Esophagus squamous epithelium (tissue), 5 donors: ENCODE data around the gene SLC35E4. TPM values are rescaled to one million over a fixed set of nuclear protein-coding genes. Genes with fewer than 3 reads are reported as not detected.

Experiments
- DNase-seq: peaks from one replicate; lab custom pipeline; 2025; lab: John Stamatoyannopoulos, UW
- H3K27ac ChIP-seq, 4 donors: fragments of 200-600 bp; sonication (generic); one replicate each; pipeline ENCODE4 v1.5.1; 2016 to 2019; ENCODE audit warnings: mild to moderate bottlenecking in 1 of 4
- H3K27me3 ChIP-seq, 4 donors: fragments of 200-600 bp; sonication (generic); 1 replicate in 3 of 4; 2 replicates in 1 of 4; pipeline versions ENCODE4 v1.5.1 to v1.6.0; 2017 to 2021; ENCODE audit warnings: antibody characterized with exemption in 1 of 4
- H3K36me3 ChIP-seq, 3 donors: fragments of 200-600 bp; sonication (generic); one replicate each; pipeline ENCODE4 v1.5.1; 2016 to 2019
- H3K4me1 ChIP-seq, 3 donors: fragments of 200-600 bp; sonication (generic); one replicate each; pipeline ENCODE4 v1.5.1; 2017 to 2019
- H3K4me3 ChIP-seq, 4 donors: fragments of 200-600 bp; sonication (generic); 1 replicate in 3 of 4; 2 replicates in 1 of 4; pipeline ENCODE4 v1.5.1; 2016 to 2019; ENCODE audit warnings: mild to moderate bottlenecking in 2 of 4, moderate library complexity in 1 of 4
- H3K9me3 ChIP-seq, 3 donors: fragments of 200-600 bp; sonication (generic); one replicate each; pipeline ENCODE4 v1.5.1; 2016 to 2019
- CTCF ChIP-seq, 6 experiments: fragments of 450-650 bp in 4 of 6; fragments of 200-600 bp in 2 of 6; sonication (generic) in 2 of 6; IDR thresholded peaks; one replicate each; pipeline ENCODE4 v1.5.1; 2016 to 2019; ENCODE audit warnings: antibody characterized with exemption in 6 of 6, mild to moderate bottlenecking in 4 of 6, moderate library complexity in 4 of 6
- POLR2A ChIP-seq, 4 donors: fragments of 450-650 bp; IDR thresholded peaks; one replicate each; pipeline ENCODE4 v1.6.1; 2017; ENCODE audit warnings: antibody characterized with exemption in 4 of 4, mild to moderate bottlenecking in 4 of 4, moderate library complexity in 3 of 4
- whole genome bisulfite sequencing, 2 donors: methylation state at CpG; one replicate each; pipeline ENCODE4 v1.1.5; 2018; 5-methylcytosine and 5-hydroxymethylcytosine counted together
- intact Hi-C: fragments of 100-400 bp; cut with DNase I; formaldehyde crosslinking; loops from one replicate; pipeline ENCODE4 v1.15.0; 2022
- total RNA-seq, 4 donors: library from RNA; depleted of rRNA; stranded (reverse); fragments of >200 nt; gene quantifications; one replicate each; pipeline ENCODE4 v1.1.0, GENCODE V29; 2016
- donor health status: DM: yes; HTN: yes; CAD: no.

Gene SLC35E4
- total RNA-seq, 4 donors from 2014 or later, result 5.5 to 8.3 (median 6.3) TPM

DNA sequence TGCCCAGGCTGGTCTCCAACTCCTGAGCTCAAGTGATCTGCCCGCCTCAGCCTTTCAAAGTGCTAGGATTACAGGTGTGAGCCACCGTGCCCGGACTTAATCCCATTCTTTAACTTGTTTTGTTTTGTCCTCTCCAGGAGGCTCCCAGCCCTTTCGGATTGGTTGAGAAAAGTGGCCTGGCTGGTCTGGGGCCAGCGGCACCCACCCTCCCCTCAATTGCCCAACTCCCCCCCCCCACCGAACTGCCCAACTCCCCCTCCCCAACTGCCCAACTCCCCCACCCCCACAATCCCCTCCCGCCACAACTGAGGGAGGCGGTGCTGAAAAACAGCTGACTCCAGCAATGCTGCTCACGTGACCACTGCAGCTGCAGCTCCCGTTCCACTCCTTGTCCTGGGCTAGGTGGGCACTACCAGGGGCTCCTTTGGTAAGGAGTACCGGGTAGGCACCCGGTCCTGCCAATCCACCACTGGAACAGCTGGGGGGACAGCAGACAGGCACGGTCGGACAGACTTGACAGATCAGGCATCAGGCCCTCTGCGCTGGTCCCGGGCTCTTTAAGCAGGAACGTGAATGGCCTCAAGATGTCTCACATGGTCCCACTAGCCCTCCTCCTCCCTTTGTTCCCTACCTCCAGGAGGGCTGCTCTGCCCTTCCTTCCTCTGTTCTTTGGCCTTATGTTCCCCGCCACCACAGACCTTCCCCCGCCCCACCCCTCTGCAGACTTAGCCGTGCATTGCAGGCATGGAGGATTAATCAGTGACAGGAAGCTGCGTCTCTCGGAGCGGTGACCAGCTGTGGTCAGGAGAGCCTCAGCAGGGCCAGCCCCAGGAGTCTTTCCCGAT, 28.9 kb upstream of the SLC35E4 start, which contains the start of gene TCN2:
TSS of gene TCN2 (plus strand) at position 720 of the 845 bp plus-strand sequence. CDS start 158 bp downstream, outside the sequence.
- peaks cover 27 to 50% (median 32%) of the 10 kb centered on the region in 3 donors for H3K4me1 ChIP-seq
- peak; percentile 16 for DNase-seq
- H3K27ac ChIP-seq, result peak within 1 kb of the TSS; percentile 55 to 87 (median 76)
- H3K4me3 ChIP-seq, result peak within 1 kb of the TSS; percentile 37 to 76 (median 52)
- H3K36me3 ChIP-seq, result peaks cover 0 to 6% (median 0%) of the 10 kb centered on the region in 3 donors
- H3K9me3 ChIP-seq, result no peaks in the 10 kb centered on the region
- WGBS, 2 donors, result 5 to 6% methylated on average over 12 of the region's 24 CpGs
- peak in 1 of 6 experiments; percentile 5 for TF ChIP-seq CTCF (IDR thresholded peaks at IDR 0.05)
- TF ChIP-seq POLR2A (IDR thresholded peaks at IDR 0.05), result peak in 2 of 4 donors; percentile 42
- H3K27me3 ChIP-seq, result no peaks in the 10 kb centered on the region
- intact Hi-C loops, result loop anchor here (5.0 kb wide), 1 partner anchor 334 kb away; no protein-coding TSS in a partner anchor

GRCh38 chr22:30607300-30607930, 28.2 kb upstream of the SLC35E4 start:
- no peak for DNase-seq

GRCh38 chr22:30607939-30608338, 27.6 kb upstream of the SLC35E4 start:
- H3K27ac ChIP-seq, result peak overlapping the region in 3 of 4 donors; percentile 75 to 77 (median 77)
- no peak for DNase-seq
- 70 to 77% methylated on average over 4 to 7 of the region's 7 CpGs for WGBS, 2 donors
- H3K9me3 ChIP-seq, result no peaks in the 10 kb centered on the region
- intact Hi-C loops, result loop anchor here (5.0 kb wide), 1 partner anchor 336 kb away; no protein-coding TSS in a partner anchor
- peaks cover 0 to 11% (median 0%) of the 10 kb centered on the region in 3 donors for H3K36me3 ChIP-seq
- H3K27me3 ChIP-seq, result no peaks in the 10 kb centered on the region
- TF ChIP-seq POLR2A (IDR thresholded peaks at IDR 0.05) (no peak), CTCF (IDR thresholded peaks at IDR 0.05) (no peak)
- H3K4me1 ChIP-seq, result peaks cover 27 to 50% (median 32%) of the 10 kb centered on the region in 3 donors
- H3K4me3 ChIP-seq, result peak overlapping the region in 3 of 4 donors; percentile 51 to 76 (median 52)

More at GRCh38 chr22:30607300-30607930, 28.2 kb upstream of the SLC35E4 start:
- no peaks in the 10 kb centered on the region for H3K9me3 ChIP-seq
- H3K27me3 ChIP-seq, result no peaks in the 10 kb centered on the region
- 89 to 90% methylated on average over 6 to 7 of the region's 7 CpGs for WGBS, 2 donors
- H3K4me1 ChIP-seq, result peaks cover 27 to 50% (median 32%) of the 10 kb centered on the region in 3 donors
- H3K36me3 ChIP-seq, result peaks cover 0 to 6% (median 0%) of the 10 kb centered on the region in 3 donors
- TF ChIP-seq POLR2A (IDR thresholded peaks at IDR 0.05) (no peak), CTCF (IDR thresholded peaks at IDR 0.05) (no peak)
- peak overlapping the region; percentile 55 to 87 (median 76) for H3K27ac ChIP-seq
- peak overlapping the region; percentile 37 to 76 (median 52) for H3K4me3 ChIP-seq
- intact Hi-C loops, result loop anchor here (5.0 kb wide), 1 partner anchor 335 kb away; no protein-coding TSS in a partner anchor

- H3K4me1 ChIP-seq, result peaks cover 27 to 55% (median 32%) of the 10 kb centered on the region in 3 donors
- no peaks in the 10 kb centered on the region for H3K9me3 ChIP-seq
- DNase-seq, result no peak
- intact Hi-C loops, result loop anchor here (5.0 kb wide), 1 partner anchor 337 kb away; no protein-coding TSS in a partner anchor
- TF ChIP-seq POLR2A (IDR thresholded peaks at IDR 0.05), result peak in 1 of 4 donors; percentile 34
- no peak for TF ChIP-seq CTCF (IDR thresholded peaks at IDR 0.05)
- H3K4me3 ChIP-seq, result peak overlapping the region in 1 of 4 donors; percentile 9
- peaks cover 0 to 26% (median 0%) of the 10 kb centered on the region in 3 donors for H3K36me3 ChIP-seq
- peak overlapping the region; percentile 48 to 77 (median 76) for H3K27ac ChIP-seq
- no peaks in the 10 kb centered on the region for H3K27me3 ChIP-seq
- 42 to 55% methylated on average over 12 to 14 of the region's 17 CpGs for WGBS, 2 donors
Observed at GRCh38 chr22:30609260-30610185, 26.1 kb upstream of the SLC35E4 start.
